ENCODE data around the gene AGO4. TPM values are rescaled to one million over a fixed set of nuclear protein-coding genes. Genes with fewer than 3 reads are reported as not detected.

AGO4 gene
- total and polyA plus RNA-seq, 2 of the 4 experiments (the other 2 are of a cell fraction), result 8.2 to 9.2 TPM

DNA sequence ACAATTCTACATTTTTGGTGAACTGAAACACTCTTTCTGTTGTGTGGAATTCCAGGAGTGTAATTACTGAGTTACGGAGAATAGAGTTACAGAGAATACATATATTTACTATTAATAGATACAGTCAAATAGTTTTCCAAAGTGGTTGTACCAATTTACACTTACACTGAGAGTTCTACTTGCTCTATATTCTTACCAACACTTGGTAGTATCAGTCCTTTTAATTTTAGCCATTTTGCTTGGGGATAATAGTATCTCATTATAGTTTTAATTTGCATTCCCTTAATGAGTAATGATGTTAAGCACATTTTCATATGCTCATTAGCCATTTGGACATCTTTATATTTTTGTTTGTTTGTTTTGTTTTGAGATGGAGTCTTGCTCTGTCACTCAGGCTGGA, 28.9 kb downstream of the AGO4 start:
- ChIA-PET CTCF (no interaction called here), POLR2A (ENCODE audit: unreplicated experiment) (no interaction called here)
- H4K91ac ChIP-seq (ENCODE audit: insufficient read depth, low read depth, low read length), result no peak overlapping the region
- H3K14ac ChIP-seq (replicated peaks; ENCODE audit: low read depth, low read length), result no peak overlapping the region
- H3K4me2 ChIP-seq (ENCODE audit: low read depth, low read length), result no peak overlapping the region
- H3K36me3 ChIP-seq (ENCODE audit: control insufficient read depth, insufficient read depth, low read length), result peaks cover 31% of the 10 kb centered on the region
- TF ChIP-seq RFX5 (IDR thresholded peaks at IDR 0.05; ENCODE audit: low read depth, low read length) (no peak), RCOR1 (IDR thresholded peaks at IDR 0.05; ENCODE audit: insufficient replicate concordance, low read length) (no peak), RAD21 (IDR thresholded peaks at IDR 0.05; ENCODE audit: low read length) (no peak), CHD1 (IDR thresholded peaks at IDR 0.05; ENCODE audit: low read depth, low read length) (no peak), ELK1 (IDR thresholded peaks at IDR 0.05; ENCODE audit: borderline replicate concordance, low read depth, low read length) (no peak), POLR2A (IDR thresholded peaks at IDR 0.05; ENCODE audit: low read depth, low read length) (no peak), BHLHE40 (IDR thresholded peaks at IDR 0.05; ENCODE audit: low read depth, low read length) (no peak), SMC3 (IDR thresholded peaks at IDR 0.05; ENCODE audit: low read depth, low read length) (no peak), MXI1 (IDR thresholded peaks at IDR 0.05; ENCODE audit: borderline replicate concordance, low read depth, low read length) (no peak), FOS (IDR thresholded peaks at IDR 0.05; ENCODE audit: low read depth, low read length) (no peak), NFE2L2 (IDR thresholded peaks at IDR 0.05; ENCODE audit: low read depth, low read length) (no peak), CEBPB (IDR thresholded peaks at IDR 0.05; ENCODE audit: low read depth, low read length) (no peak), MAZ (IDR thresholded peaks at IDR 0.05; ENCODE audit: borderline replicate concordance, low read depth, low read length) (no peak)
- TF ChIP-seq, protein P1, sequence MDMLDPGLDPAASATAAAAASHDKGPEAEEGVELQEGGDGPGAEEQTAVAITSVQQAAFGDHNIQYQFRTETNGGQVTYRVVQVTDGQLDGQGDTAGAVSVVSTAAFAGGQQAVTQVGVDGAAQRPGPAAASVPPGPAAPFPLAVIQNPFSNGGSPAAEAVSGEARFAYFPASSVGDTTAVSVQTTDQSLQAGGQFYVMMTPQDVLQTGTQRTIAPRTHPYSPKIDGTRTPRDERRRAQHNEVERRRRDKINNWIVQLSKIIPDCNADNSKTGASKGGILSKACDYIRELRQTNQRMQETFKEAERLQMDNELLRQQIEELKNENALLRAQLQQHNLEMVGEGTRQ (IDR thresholded peaks at IDR 0.05; ENCODE audit: low read depth, low read length), result no peak
- H2BK5ac ChIP-seq (ENCODE audit: low read depth, low read length, poor library complexity, severe bottlenecking), result no peak overlapping the region
- in situ Hi-C loops (cut with MboI; ENCODE audit: low sequenced_read_pairs), result no loop called here
- no peak overlapping the region for H2AFZ ChIP-seq (replicated peaks; ENCODE audit: low read length, poor library complexity)
- H2BK120ac ChIP-seq (ENCODE audit: low read depth, low read length), result no peak overlapping the region
- no peak overlapping the region for H3K4me3 ChIP-seq (ENCODE audit: insufficient read depth, low read depth, low read length)
- H4K20me1 ChIP-seq (ENCODE audit: insufficient read depth, low read length), result no peaks in the 10 kb centered on the region
- H2AK5ac ChIP-seq (ENCODE audit: low read depth, low read length), result no peak overlapping the region
- H2BK15ac ChIP-seq (ENCODE audit: low read depth, low read length), result no peak overlapping the region
- H3K4me1 ChIP-seq (ENCODE audit: control insufficient read depth, insufficient read depth, low read length), result no peaks in the 10 kb centered on the region
- no peak overlapping the region for H3K56ac ChIP-seq (ENCODE audit: extremely low read depth, insufficient read depth, low read length)
- no peak for ATAC-seq (ENCODE audit: low read depth)
- WGBS, 2 experiments (ENCODE audit: extremely low coverage in 2 of 2, insufficient read length in 1 of 2), result no CpG with 5 or more reads among the region's 1 CpG
- intact Hi-C loops (cut with micrococcal nuclease), result no loop called here
- DNase-seq, result no peak
- no peak overlapping the region for H3K18ac ChIP-seq (ENCODE audit: low read depth, low read length)
- H4K5ac ChIP-seq (ENCODE audit: low read depth, low read length), result no peak overlapping the region
- no peaks in the 10 kb centered on the region for H3K27me3 ChIP-seq (ENCODE audit: control insufficient read depth, insufficient read depth, low read length)
- H3K9me3 ChIP-seq (ENCODE audit: control insufficient read depth, insufficient read depth, low read length), result no peaks in the 10 kb centered on the region
- H3K4ac ChIP-seq (ENCODE audit: low read depth, low read length), result no peak overlapping the region
- no peak overlapping the region for H3K9ac ChIP-seq (ENCODE audit: low read depth, low read length)
- no peaks in the 10 kb centered on the region for H3K9me1 ChIP-seq (ENCODE audit: insufficient read depth, low read length)
- H2AK9ac ChIP-seq (replicated peaks; ENCODE audit: low read depth, low read length, poor library complexity), result no peak overlapping the region
- H3K23ac ChIP-seq (ENCODE audit: low read depth, low read length), result no peak overlapping the region
- no peak overlapping the region for H4K8ac ChIP-seq (ENCODE audit: low read depth in 2 of 2, low read length in 2 of 2)
- no TSS peak for BruUV-seq (replicated peaks)
- dilution Hi-C loops (cut with HindIII; ENCODE audit: low sequenced_read_pairs, unreplicated experiment), result no loop called here
- H2BK20ac ChIP-seq (ENCODE audit: low read depth, low read length), result no peak overlapping the region
- H3K27ac ChIP-seq (ENCODE audit: insufficient read depth, low read length), result no peak overlapping the region
- no peaks in the 10 kb centered on the region for H3K79me1 ChIP-seq (ENCODE audit: low read depth in 1 of 2, low read length in 2 of 2)

Measured in IMR-90 (cell line).